HEK293 (cell line): ENCODE results near the gene KIF5B.

Source experiments
- CTCF ChIA-PET: fragments of 350-600 bp; formaldehyde crosslinking; extraction: SDS; loops from one replicate; lab custom pipeline; 2021; ENCODE audit warnings: antibody characterized with exemption; lab: Yijun Ruan, JAX
- POLR2A ChIA-PET: fragments of 300-600 bp; formaldehyde crosslinking; extraction: SDS; loops from one replicate; lab custom pipeline; 2020; ENCODE audit warnings: antibody characterized with exemption, inconsistent platforms; lab: Yijun Ruan, JAX
- H3K27ac ChIP-seq: fragments of 200-500 bp; sonication (Bioruptor generic); 2 replicates; pipeline ENCODE4 v1.5.1; 2014; ENCODE audit warnings: low read depth, low read length, control low read depth, inconsistent platforms; ENCODE audit errors: extremely low read depth
- H3K36me3 ChIP-seq, 2 experiments: fragments of 200-500 bp in 1 of 2; sonication (Bioruptor generic) in 1 of 2; 1 replicate in 1 of 2; 2 replicates in 1 of 2; pipeline ENCODE4 v1.5.1; 2014 to 2017; ENCODE audit warnings: inconsistent platforms in 2 of 2, low read length in 2 of 2; ENCODE audit not compliant: control insufficient read depth in 2 of 2, insufficient read depth in 1 of 2
- H3K4me1 ChIP-seq: fragments of 200-500 bp; sonication (Bioruptor generic); 2 replicates; pipeline ENCODE4 v1.5.1; 2014; ENCODE audit warnings: mild to moderate bottlenecking, low read length, inconsistent platforms; ENCODE audit not compliant: control insufficient read depth, insufficient read depth
- H3K4me3 ChIP-seq: 2 replicates; pipeline ENCODE4 v1.5.1; 2011; ENCODE audit warnings: low read depth, mild to moderate bottlenecking, control low read depth, low read length, moderate library complexity
- H3K9me3 ChIP-seq: fragments of 200-500 bp; sonication (Bioruptor generic); 2 replicates; pipeline ENCODE4 v1.5.1; 2014; ENCODE audit warnings: low read depth, low read length, inconsistent platforms; ENCODE audit not compliant: control insufficient read depth, insufficient read depth
- BCL11B ChIP-seq: fragments of 450-650 bp; formaldehyde crosslinking; IDR thresholded peaks from 2 replicates; pipeline ENCODE4 v1.5.1; 2016; ENCODE audit warnings: low read depth, missing biosample characterization, missing genetic modification characterization
- GLI2 ChIP-seq: fragments of 450-650 bp; formaldehyde crosslinking; IDR thresholded peaks from 2 replicates; pipeline ENCODE4; 2017; ENCODE audit warnings: missing biosample characterization, missing genetic modification characterization, low read depth, borderline replicate concordance
- HOXC10 ChIP-seq: sonication (generic); formaldehyde crosslinking; IDR thresholded peaks from 2 replicates; pipeline ENCODE4 v1.8.1; 2023; ENCODE audit warnings: mild to moderate bottlenecking, missing genetic modification reagents
- IKZF3 ChIP-seq: fragments of 450-650 bp; IDR thresholded peaks from 2 replicates; pipeline ENCODE4 v1.5.0; 2018; ENCODE audit warnings: missing biosample characterization, mild to moderate bottlenecking, missing genetic modification characterization, moderate library complexity
- KLF7 ChIP-seq: fragments of 450-650 bp; formaldehyde crosslinking; IDR thresholded peaks from 2 replicates; pipeline ENCODE4 v1.5.1; 2016; ENCODE audit warnings: missing biosample characterization, missing genetic modification characterization, borderline replicate concordance
- SCRT1 ChIP-seq: fragments of 450-650 bp; formaldehyde crosslinking; IDR thresholded peaks from 2 replicates; pipeline ENCODE4 v1.5.1; 2016; ENCODE audit warnings: missing biosample characterization, missing genetic modification characterization, borderline replicate concordance
- SP7 ChIP-seq: fragments of 450-650 bp; formaldehyde crosslinking; IDR thresholded peaks from 2 replicates; pipeline ENCODE4 v1.5.1; 2016; ENCODE audit warnings: missing biosample characterization, missing genetic modification characterization
- ZFHX2 ChIP-seq: fragments of 450-650 bp; formaldehyde crosslinking; conservative IDR thresholded peaks from 2 replicates; pipeline ENCODE4 v1.5.1; 2016; ENCODE audit warnings: missing biosample characterization, missing genetic modification characterization
- ZIC2 ChIP-seq: fragments of 450-650 bp; formaldehyde crosslinking; IDR thresholded peaks from 2 replicates; pipeline ENCODE4 v1.5.1; 2016; ENCODE audit warnings: missing biosample characterization, missing genetic modification characterization
- ZNF138 ChIP-seq: fragments of 450-650 bp; formaldehyde crosslinking; IDR thresholded peaks from 2 replicates; pipeline ENCODE4 v1.5.1; 2016; ENCODE audit warnings: missing biosample characterization, missing genetic modification characterization, borderline replicate concordance
- ZNF155 ChIP-seq: fragments of 450-650 bp; formaldehyde crosslinking; IDR thresholded peaks from 2 replicates; pipeline ENCODE4 v1.5.1; 2016; ENCODE audit warnings: missing biosample characterization, missing genetic modification characterization
- ZNF175 ChIP-seq: fragments of 450-650 bp; formaldehyde crosslinking; IDR thresholded peaks from 2 replicates; pipeline ENCODE4 v1.5.1; 2016; ENCODE audit warnings: missing biosample characterization, missing genetic modification characterization
- ZNF19 ChIP-seq: fragments of 450-650 bp; formaldehyde crosslinking; IDR thresholded peaks from 2 replicates; pipeline ENCODE4; 2016; ENCODE audit warnings: missing biosample characterization, missing genetic modification characterization, low read depth
- ZNF37A ChIP-seq: fragments of 450-650 bp; IDR thresholded peaks from 2 replicates; pipeline ENCODE4 v1.5.1; 2018; ENCODE audit warnings: missing biosample characterization, missing genetic modification characterization
- ZNF548 ChIP-seq: fragments of 450-650 bp; formaldehyde crosslinking; IDR thresholded peaks from 2 replicates; pipeline ENCODE4 v1.5.1; 2016; ENCODE audit warnings: missing biosample characterization, missing genetic modification characterization
- ZNF561 ChIP-seq: fragments of 450-650 bp; IDR thresholded peaks from 2 replicates; pipeline ENCODE4 v1.5.1; 2018; ENCODE audit warnings: missing biosample characterization, missing genetic modification characterization, borderline replicate concordance
- ZNF585B ChIP-seq: fragments of 450-650 bp; formaldehyde crosslinking; IDR thresholded peaks from 2 replicates; pipeline ENCODE4 v1.5.1; 2016; ENCODE audit warnings: missing biosample characterization, missing genetic modification characterization
- ZNF596 ChIP-seq: fragments of 450-650 bp; IDR thresholded peaks from 2 replicates; pipeline ENCODE4 v1.5.0; 2018; ENCODE audit warnings: missing biosample characterization, mild to moderate bottlenecking, missing genetic modification characterization, moderate library complexity
- ZNF791 ChIP-seq: fragments of 450-650 bp; formaldehyde crosslinking; IDR thresholded peaks from 2 replicates; pipeline ENCODE4 v1.5.1; 2016; ENCODE audit warnings: missing biosample characterization, missing genetic modification characterization
- TF ChIP-seq, protein P1 (sequence below): fragments of 450-650 bp; formaldehyde crosslinking; optimal IDR thresholded peaks from 2 replicates; pipeline ENCODE3; 2016; ENCODE audit warnings: missing biosample characterization, mild to moderate bottlenecking, missing genetic modification characterization
- TF ChIP-seq, protein P2 (sequence below): fragments of 450-650 bp; formaldehyde crosslinking; IDR thresholded peaks from 2 replicates; pipeline ENCODE4 v1.5.1; 2016; ENCODE audit warnings: missing biosample characterization, missing genetic modification characterization
- TF ChIP-seq, protein P3 (sequence below): fragments of 450-650 bp; formaldehyde crosslinking; conservative IDR thresholded peaks from 2 replicates; pipeline ENCODE4 v1.5.1; 2016; ENCODE audit warnings: low read depth, missing biosample characterization, missing genetic modification characterization

KIF5B gene

DNA sequence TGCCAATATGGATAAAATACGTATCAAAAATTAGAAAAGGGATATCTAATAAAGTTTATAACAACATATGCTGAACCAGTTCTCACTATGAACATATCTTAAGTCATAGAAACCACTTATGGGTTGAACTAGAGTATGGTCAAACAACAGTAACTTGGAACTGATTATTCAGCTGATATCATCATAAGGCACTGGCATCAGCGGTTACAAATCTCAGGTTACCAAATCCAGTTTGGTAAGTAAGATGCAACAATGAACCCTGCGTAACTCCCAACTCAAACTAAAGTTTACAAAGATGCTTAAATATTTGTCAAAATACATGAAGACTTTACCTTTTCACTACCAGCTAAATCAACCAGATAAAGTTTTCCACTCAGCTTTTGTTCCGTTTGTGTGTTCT is 19.3 kb downstream of the KIF5B start:
- CTCF ChIA-PET: interaction anchor here (0.7 to 0.8 kb wide), 2 partner anchors 8 to 18 kb away, joined by 3 read pairs; no protein-coding TSS in a partner anchor
- Histone ChIP-seq H3K36me3 (peaks cover 68 to 85% of the 10 kb centered on the region in 2 experiments), H3K4me3 (no peak overlapping the region), H3K9me3 (no peaks in the 10 kb centered on the region), H3K4me1 (no peaks in the 10 kb centered on the region), H3K27ac (no peak overlapping the region)
- POLR2A ChIA-PET: no interaction called here
- TF ChIP-seq ZNF548 (no peak), ZNF138 (no peak), BCL11B (no peak), ZNF155 (tag by site-specific recombination) (no peak), SCRT1 (tag by site-specific recombination) (no peak), ZNF19 (no peak), HOXC10 (CRISPR knock-in tag) (no peak)

DNA sequence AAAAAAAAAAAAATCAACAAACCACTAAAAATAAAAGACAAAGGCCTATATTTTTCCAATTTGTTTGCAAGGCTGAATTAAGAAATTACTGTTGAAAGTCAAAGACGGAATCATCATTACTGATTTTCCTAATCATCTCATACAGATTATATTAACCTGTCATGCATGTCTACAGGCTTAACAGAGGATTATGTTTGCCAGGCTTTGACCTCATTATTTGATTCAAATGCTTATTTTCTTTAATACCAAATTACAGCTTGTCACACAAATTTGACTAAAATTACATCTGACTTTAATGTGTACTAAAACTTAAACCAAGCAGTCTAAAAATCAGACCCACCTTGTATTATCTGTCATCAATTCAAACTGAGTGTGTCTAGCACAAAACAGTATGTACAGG is 21.2 kb downstream of the KIF5B start:
- POLR2A ChIA-PET: no interaction called here
- peaks cover 85 to 94% of the 10 kb centered on the region in 2 experiments for H3K36me3 ChIP-seq
- no peak overlapping the region for H3K4me3 ChIP-seq
- no peaks in the 10 kb centered on the region for H3K9me3 ChIP-seq
- no peak overlapping the region for H3K27ac ChIP-seq
- no peak for TF ChIP-seq ZNF175
- no peak for TF ChIP-seq KLF7
- TF ChIP-seq ZNF596 (tag by site-specific recombination): no peak
- no peaks in the 10 kb centered on the region for H3K4me1 ChIP-seq
- CTCF ChIA-PET: interaction anchor here (0.7 kb wide), 1 partner anchor 102 kb away, joined by 3 read pairs; no protein-coding TSS in a partner anchor

DNA sequence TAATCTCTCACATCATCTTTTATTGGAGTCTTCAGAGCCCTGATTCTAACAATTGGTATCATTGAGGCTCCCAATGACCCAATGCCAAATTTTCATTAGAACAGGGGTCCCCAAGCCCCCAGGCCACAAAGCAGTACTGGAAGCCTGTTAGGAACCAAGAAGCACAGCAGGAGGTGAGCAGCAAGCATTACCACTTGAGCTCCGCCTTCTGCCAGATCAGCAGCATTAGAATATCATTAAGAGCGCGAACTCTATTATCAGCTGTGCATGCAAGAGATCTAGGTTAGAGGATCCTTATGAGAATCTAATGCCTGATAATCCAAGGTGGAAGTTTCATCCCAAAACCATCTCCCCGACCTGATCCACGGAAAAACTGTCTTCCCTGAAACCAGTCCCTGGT is 23.1 kb downstream of the KIF5B start:
- TF ChIP-seq, protein P1, sequence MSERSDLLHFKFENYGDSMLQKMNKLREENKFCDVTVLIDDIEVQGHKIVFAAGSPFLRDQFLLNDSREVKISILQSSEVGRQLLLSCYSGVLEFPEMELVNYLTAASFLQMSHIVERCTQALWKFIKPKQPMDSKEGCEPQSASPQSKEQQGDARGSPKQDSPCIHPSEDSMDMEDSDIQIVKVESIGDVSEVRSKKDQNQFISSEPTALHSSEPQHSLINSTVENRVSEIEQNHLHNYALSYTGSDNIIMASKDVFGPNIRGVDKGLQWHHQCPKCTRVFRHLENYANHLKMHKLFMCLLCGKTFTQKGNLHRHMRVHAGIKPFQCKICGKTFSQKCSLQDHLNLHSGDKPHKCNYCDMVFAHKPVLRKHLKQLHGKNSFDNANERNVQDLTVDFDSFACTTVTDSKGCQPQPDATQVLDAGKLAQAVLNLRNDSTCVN (tag by site-specific recombination): no peak
- TF ChIP-seq ZNF561 (tag by site-specific recombination) (no peak), ZIC2 (tag by site-specific recombination) (no peak), ZNF791 (tag by site-specific recombination) (no peak), GLI2 (no peak), IKZF3 (tag by site-specific recombination) (no peak)
- TF ChIP-seq, protein P2, sequence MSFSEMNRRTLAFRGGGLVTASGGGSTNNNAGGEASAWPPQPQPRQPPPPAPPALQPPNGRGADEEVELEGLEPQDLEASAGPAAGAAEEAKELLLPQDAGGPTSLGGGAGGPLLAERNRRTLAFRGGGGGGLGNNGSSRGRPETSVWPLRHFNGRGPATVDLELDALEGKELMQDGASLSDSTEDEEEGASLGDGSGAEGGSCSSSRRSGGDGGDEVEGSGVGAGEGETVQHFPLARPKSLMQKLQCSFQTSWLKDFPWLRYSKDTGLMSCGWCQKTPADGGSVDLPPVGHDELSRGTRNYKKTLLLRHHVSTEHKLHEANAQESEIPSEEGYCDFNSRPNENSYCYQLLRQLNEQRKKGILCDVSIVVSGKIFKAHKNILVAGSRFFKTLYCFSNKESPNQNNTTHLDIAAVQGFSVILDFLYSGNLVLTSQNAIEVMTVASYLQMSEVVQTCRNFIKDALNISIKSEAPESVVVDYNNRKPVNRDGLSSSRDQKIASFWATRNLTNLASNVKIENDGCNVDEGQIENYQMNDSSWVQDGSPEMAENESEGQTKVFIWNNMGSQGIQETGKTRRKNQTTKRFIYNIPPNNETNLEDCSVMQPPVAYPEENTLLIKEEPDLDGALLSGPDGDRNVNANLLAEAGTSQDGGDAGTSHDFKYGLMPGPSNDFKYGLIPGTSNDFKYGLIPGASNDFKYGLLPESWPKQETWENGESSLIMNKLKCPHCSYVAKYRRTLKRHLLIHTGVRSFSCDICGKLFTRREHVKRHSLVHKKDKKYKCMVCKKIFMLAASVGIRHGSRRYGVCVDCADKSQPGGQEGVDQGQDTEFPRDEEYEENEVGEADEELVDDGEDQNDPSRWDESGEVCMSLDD (tag by site-specific recombination): no peak
- no peaks in the 10 kb centered on the region for H3K4me1 ChIP-seq
- CTCF ChIA-PET: interaction anchor here (0.6 to 1.0 kb wide), 3 partner anchors 14 to 385 kb away, joined by 4 to 6 read pairs (median 4); no protein-coding TSS in a partner anchor
- peaks cover 81 to 99% of the 10 kb centered on the region in 2 experiments for H3K36me3 ChIP-seq
- no peak overlapping the region for H3K27ac ChIP-seq
- POLR2A ChIA-PET: no interaction called here
- H3K4me3 ChIP-seq: no peak overlapping the region
- H3K9me3 ChIP-seq: no peaks in the 10 kb centered on the region

DNA sequence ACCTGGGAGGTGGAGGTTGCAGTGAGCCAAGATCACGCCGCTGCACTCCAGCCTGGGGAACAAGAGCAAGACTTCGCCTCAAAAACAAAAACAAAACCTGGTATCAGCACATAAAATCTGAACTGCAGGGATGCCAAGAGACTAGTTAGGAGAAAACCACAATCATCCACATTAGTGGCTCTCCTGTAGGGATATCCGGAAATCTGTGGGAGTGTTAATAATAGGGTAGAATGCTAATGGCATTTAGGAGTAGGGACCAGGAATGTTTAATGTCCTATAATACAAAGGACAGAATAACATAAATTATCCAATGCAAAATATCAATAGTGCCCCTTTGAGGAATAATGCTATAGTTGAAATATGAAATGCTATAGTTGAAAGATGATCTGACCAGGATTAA is 24.3 kb downstream of the KIF5B start:
- no peak overlapping the region for H3K27ac ChIP-seq
- H3K9me3 ChIP-seq: no peaks in the 10 kb centered on the region
- ChIA-PET CTCF (no interaction called here), POLR2A (no interaction called here)
- H3K36me3 ChIP-seq: peaks cover 90 to 99% of the 10 kb centered on the region in 2 experiments
- TF ChIP-seq ZNF37A (tag by site-specific recombination) (no peak), ZNF585B (tag by site-specific recombination) (no peak), SP7 (tag by site-specific recombination) (peak; percentile 94), ZFHX2 (tag by site-specific recombination) (0 out of 2 replicates have a peak, but pooled peaks have one; percentile 26), ZNF155 (tag by site-specific recombination) (no peak)
- TF ChIP-seq, protein P3, sequence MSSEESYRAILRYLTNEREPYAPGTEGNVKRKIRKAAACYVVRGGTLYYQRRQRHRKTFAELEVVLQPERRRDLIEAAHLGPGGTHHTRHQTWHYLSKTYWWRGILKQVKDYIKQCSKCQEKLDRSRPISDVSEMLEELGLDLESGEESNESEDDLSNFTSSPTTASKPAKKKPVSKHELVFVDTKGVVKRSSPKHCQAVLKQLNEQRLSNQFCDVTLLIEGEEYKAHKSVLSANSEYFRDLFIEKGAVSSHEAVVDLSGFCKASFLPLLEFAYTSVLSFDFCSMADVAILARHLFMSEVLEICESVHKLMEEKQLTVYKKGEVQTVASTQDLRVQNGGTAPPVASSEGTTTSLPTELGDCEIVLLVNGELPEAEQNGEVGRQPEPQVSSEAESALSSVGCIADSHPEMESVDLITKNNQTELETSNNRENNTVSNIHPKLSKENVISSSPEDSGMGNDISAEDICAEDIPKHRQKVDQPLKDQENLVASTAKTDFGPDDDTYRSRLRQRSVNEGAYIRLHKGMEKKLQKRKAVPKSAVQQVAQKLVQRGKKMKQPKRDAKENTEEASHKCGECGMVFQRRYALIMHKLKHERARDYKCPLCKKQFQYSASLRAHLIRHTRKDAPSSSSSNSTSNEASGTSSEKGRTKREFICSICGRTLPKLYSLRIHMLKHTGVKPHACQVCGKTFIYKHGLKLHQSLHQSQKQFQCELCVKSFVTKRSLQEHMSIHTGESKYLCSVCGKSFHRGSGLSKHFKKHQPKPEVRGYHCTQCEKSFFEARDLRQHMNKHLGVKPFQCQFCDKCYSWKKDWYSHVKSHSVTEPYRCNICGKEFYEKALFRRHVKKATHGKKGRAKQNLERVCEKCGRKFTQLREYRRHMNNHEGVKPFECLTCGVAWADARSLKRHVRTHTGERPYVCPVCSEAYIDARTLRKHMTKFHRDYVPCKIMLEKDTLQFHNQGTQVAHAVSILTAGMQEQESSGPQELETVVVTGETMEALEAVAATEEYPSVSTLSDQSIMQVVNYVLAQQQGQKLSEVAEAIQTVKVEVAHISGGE (tag by site-specific recombination): no peak
- TF ChIP-seq, all 188 proteins: peak for 2
- no peaks in the 10 kb centered on the region for H3K4me1 ChIP-seq
- no peak overlapping the region for H3K4me3 ChIP-seq
